ENCODE results near the gene C2CD4C. TPM values are rescaled to one million over a fixed set of nuclear protein-coding genes. Genes with fewer than 3 reads are reported as not detected.

C2CD4C gene
- total RNA-seq, 1 donor from 2014 or later = 7.8 TPM

DNA sequence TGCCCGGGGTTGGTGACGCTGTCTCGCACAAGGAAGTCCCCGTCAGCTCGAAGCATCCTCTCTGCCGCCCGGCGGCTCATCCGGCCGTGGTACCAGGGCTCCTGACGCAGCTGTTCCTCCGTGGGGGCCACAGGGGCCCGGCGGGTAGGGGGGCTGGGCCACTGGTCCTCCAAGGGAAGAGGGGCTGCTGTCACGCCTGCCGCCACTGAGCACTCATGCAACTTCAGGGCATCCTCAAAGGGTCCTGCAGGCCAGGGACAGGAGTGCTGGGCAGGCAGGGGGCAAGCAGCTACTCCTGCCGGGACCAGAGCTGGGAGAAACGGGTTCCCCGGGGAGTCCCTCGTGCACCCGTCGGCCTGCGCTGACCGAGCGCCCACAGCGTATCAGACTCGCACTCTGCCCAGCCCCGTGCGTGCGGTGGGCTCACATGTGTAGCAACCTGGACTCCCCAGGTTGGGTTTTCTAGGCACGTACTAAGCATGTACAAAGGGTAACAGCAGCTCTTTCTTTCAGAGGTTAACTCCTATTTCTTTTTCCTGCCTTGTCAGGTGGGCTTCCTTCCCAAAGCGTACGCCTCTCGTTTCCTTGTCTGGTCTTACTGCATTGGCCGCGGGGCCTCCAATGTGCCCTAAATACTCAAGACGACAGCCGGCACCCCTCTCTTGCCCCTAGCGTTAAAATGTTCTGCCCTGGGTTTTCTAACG is 13.4 kb upstream of the C2CD4C start:
- DNase-seq (ENCODE audit: low spot score in 2 of 2, unreplicated experiment in 2 of 2) = no peak
- H3K4me3 Mint-ChIP-seq = no peak overlapping the region
- H3K36me3 Mint-ChIP-seq = peaks cover 23% of the 10 kb centered on the region
- H3K4me1 Mint-ChIP-seq = peaks cover 7% of the 10 kb centered on the region
- TF ChIP-seq, protein P1, sequence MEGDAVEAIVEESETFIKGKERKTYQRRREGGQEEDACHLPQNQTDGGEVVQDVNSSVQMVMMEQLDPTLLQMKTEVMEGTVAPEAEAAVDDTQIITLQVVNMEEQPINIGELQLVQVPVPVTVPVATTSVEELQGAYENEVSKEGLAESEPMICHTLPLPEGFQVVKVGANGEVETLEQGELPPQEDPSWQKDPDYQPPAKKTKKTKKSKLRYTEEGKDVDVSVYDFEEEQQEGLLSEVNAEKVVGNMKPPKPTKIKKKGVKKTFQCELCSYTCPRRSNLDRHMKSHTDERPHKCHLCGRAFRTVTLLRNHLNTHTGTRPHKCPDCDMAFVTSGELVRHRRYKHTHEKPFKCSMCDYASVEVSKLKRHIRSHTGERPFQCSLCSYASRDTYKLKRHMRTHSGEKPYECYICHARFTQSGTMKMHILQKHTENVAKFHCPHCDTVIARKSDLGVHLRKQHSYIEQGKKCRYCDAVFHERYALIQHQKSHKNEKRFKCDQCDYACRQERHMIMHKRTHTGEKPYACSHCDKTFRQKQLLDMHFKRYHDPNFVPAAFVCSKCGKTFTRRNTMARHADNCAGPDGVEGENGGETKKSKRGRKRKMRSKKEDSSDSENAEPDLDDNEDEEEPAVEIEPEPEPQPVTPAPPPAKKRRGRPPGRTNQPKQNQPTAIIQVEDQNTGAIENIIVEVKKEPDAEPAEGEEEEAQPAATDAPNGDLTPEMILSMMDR (IDR thresholded peaks at IDR 0.05; ENCODE audit: unreplicated experiment) = no peak
- no peak overlapping the region for H3K27ac Mint-ChIP-seq
- H3K9me3 Mint-ChIP-seq = no peaks in the 10 kb centered on the region
- no peaks in the 10 kb centered on the region for H3K27me3 Mint-ChIP-seq (ENCODE audit: low read depth)

DNA sequence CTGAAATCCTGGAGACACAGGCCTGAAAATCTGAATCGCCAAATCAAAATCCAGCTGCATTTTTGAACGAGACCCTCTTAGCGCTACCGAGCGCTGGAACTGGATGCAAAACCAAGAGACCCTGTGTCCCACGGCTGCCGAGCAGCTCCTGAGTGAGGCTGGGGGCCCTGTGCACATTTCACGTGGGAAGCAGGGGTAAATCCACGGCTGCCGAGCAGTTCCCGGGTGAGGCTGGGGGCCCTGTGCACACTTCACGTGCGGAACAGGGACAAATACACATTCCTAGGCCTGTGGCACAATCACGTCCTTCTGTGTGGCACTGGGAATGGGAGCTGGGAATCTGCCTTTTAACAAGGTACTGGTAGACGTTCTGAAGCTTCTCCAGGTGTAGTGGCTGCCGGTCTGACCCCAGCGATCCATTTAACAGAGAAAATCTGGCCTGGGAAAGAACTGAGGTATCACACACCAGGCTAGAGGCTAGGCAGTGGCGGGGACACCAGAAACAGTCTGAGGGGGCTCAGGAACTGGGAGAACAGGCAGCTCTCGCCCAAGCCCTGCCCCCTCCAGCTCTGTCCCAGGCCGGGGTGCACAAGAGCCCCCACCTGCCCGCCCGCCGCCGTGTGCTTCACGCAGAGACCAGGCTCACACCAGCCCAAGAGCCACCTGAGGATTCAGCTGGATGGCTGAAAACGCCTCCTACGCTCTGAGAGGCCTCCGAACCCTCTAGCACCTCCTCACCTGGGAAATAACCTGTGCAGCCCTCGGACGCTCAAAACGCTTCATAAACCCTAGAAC is 11.0 kb upstream of the C2CD4C start:
- Mint-ChIP-seq H3K9me3 (no peaks in the 10 kb centered on the region), H3K36me3 (peaks cover 20% of the 10 kb centered on the region), H3K4me3 (no peak overlapping the region), H3K27ac (no peak overlapping the region), H3K27me3 (ENCODE audit: low read depth) (no peaks in the 10 kb centered on the region), H3K4me1 (peaks cover 12% of the 10 kb centered on the region)
- DNase-seq (ENCODE audit: low spot score in 2 of 2, unreplicated experiment in 2 of 2) = no peak
- TF ChIP-seq, protein P1 (IDR thresholded peaks at IDR 0.05; ENCODE audit: unreplicated experiment) = no peak

DNA sequence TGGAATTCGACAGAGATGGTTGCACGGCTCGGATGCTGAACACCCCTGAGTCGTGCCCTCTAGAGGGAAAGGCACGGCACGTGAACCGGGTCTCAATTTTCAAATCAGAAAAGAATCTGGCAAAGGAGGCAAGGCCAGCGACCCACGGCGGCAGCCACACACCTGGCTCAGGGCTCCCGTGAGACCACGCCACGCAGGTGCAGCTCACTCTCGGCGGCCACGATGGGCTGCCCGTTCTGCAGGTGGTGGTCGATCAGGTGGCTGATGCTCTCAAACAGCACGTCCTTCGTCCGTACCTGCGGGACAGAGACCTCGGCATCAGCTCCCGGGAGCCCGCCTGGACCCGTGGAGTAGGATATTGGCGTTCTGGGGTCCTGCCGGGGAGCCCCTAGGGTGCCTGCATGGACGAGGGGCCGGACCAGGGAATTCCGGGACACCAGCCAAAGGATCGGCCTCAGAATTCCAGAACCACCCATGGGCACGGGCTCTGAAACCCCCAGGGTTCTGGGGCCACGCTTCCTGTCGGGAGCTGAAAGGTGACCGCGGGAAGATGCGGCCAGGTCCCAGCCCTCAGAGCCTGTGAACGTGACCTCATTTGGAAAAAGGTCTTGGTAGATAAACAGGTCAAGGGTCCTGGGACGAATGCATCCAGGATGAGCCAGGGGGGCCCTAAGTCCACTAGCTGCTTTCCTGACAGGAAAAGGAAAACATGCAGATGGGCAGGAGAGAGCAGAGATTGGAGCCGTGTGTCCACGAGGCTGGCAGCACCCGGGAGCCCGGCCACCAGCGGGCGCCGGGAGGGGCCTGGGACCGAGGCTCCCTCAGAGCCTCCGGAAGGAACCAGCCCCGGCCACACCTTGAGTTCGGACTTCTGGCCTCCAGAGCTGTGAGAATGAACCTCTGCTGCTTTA is 10.1 kb upstream of the C2CD4C start:
- peak in 1 of 2 experiments; percentile 34 for DNase-seq (ENCODE audit: low spot score in 2 of 2, unreplicated experiment in 2 of 2)
- no peaks in the 10 kb centered on the region for H3K27me3 Mint-ChIP-seq (ENCODE audit: low read depth)
- H3K4me1 Mint-ChIP-seq = peaks cover 12% of the 10 kb centered on the region
- H3K4me3 Mint-ChIP-seq = no peak overlapping the region
- TF ChIP-seq, protein P1 (IDR thresholded peaks at IDR 0.05; ENCODE audit: unreplicated experiment) = no peak
- peaks cover 20% of the 10 kb centered on the region for H3K36me3 Mint-ChIP-seq
- no peak overlapping the region for H3K27ac Mint-ChIP-seq
- H3K9me3 Mint-ChIP-seq = no peaks in the 10 kb centered on the region

DNA sequence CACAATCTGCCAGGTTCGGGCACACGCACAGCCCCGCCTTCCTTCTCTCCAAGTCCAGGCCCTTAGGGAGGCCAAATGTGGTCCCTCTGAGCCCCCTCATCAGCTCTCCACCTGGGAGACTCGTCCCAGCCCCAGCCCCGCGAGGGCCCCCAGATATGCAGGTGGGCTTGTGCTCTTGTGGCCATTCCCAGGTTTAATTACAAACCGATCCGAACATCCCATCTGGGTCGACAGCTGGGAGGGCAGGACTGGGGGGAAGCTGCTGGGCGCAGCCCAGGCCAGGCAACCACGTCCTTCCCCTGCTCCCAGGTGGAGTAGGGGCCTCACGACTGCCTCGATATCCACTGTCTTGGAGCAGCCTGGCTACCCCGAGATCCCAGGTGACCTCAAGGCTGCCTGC is 7.5 kb upstream of the C2CD4C start:
- H3K9me3 Mint-ChIP-seq = no peaks in the 10 kb centered on the region
- no peak for DNase-seq (ENCODE audit: low spot score in 2 of 2, unreplicated experiment in 2 of 2)
- TF ChIP-seq, protein P1 (IDR thresholded peaks at IDR 0.05; ENCODE audit: unreplicated experiment) = no peak
- peaks cover 11% of the 10 kb centered on the region for H3K36me3 Mint-ChIP-seq
- peaks cover 16% of the 10 kb centered on the region for H3K4me1 Mint-ChIP-seq
- no peak overlapping the region for H3K27ac Mint-ChIP-seq
- no peak overlapping the region for H3K4me3 Mint-ChIP-seq
- no peaks in the 10 kb centered on the region for H3K27me3 Mint-ChIP-seq (ENCODE audit: low read depth)

DNA sequence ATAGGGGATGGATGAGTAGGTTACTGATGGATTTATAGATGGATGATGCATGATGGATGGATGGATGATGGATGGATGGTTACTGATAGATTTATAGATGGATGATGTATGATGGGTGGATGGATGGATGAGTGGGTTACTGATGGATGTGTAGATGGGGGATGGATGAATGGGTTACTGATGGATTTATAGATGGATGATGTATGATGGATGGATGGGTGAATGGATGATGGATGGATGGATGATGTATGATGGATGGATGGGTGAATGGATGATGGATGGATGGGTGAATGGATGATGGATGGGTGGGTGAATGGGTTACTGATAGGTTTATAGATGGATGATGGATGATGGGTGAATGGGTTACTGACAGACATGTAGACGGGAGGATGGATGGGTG is 6.3 kb upstream of the C2CD4C start:
- DNase-seq (ENCODE audit: low spot score in 2 of 2, unreplicated experiment in 2 of 2) = no peak
- TF ChIP-seq, protein P1 (IDR thresholded peaks at IDR 0.05; ENCODE audit: unreplicated experiment) = no peak
- Mint-ChIP-seq H3K27me3 (ENCODE audit: low read depth) (peaks cover 2% of the 10 kb centered on the region), H3K36me3 (peaks cover 3% of the 10 kb centered on the region), H3K27ac (no peak overlapping the region), H3K4me1 (peaks cover 16% of the 10 kb centered on the region), H3K4me3 (no peak overlapping the region), H3K9me3 (no peaks in the 10 kb centered on the region)
